Measurements from ENCODE around the gene NEAT1. TPM values are rescaled to one million over a fixed set of nuclear protein-coding genes. Genes with fewer than 3 reads are reported as not detected.
"Not testable (repeated sequence)": the region's sequence is repeated elsewhere in the genome, so short reads cannot be mapped to it uniquely, and the experiment has no call there.

Gene NEAT1
- total RNA-seq, 2 donors from 2014 or later: 823 to 2,912 TPM

GRCh38 chr11:65438257-65439151 is 15.9 kb downstream of the NEAT1 start:
- peaks cover 50% of the 10 kb centered on the region for H3K4me1 Mint-ChIP-seq
- H3K27me3 Mint-ChIP-seq: no peaks in the 10 kb centered on the region
- peaks cover 100% of the 10 kb centered on the region for H3K36me3 Mint-ChIP-seq (ENCODE audit: low read depth)
- no peak for ATAC-seq (replicated peaks)
- H3K4me3 Mint-ChIP-seq: peak overlapping the region; percentile 99
- no peaks in the 10 kb centered on the region for H3K9me3 Mint-ChIP-seq
- H3K27ac Mint-ChIP-seq: peak overlapping the region; percentile 88

DNA sequence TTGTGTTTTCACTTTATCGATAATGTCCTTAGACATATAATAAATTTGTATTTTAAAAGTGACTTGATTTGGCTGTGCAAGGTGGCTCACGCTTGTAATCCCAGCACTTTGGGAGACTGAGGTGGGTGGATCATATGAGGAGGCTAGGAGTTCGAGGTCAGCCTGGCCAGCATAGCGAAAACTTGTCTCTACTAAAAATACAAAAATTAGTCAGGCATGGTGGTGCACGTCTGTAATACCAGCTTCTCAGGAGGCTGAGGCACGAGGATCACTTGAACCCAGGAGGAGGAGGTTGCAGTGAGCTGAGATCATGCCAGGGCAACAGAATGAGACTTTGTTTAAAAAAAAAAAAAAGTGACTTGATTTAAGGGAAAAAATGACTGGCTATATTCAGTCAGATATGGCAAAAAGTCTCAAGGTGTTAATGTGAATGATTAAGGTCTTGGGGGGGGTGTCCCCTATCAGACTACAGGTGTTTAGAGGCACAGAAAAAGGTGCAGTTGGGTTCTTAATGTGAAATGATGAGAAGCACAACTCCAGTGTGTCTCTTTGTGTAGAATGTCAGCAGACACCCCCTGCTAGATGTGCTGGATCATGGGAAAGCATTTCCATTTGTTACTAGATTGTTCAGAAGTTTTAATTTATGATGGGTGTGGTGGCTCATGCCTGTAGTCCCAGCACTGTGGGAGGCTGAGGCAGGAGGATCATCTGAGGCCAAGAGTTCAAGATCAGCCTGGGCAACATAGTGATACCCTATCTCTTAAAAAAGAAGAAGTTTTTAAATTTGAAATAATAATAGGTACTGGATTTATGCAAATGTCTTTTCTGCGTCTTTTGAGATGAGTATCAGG is 17.0 kb downstream of the NEAT1 start:
- no peaks in the 10 kb centered on the region for H3K27me3 Mint-ChIP-seq
- H3K4me3 Mint-ChIP-seq: peak overlapping the region; percentile 99
- peak; percentile 37 for ATAC-seq (replicated peaks)
- H3K9me3 Mint-ChIP-seq: no peaks in the 10 kb centered on the region
- peak overlapping the region; percentile 88 for H3K27ac Mint-ChIP-seq
- H3K4me1 Mint-ChIP-seq: peaks cover 55% of the 10 kb centered on the region
- H3K36me3 Mint-ChIP-seq (ENCODE audit: low read depth): peaks cover 99% of the 10 kb centered on the region

DNA sequence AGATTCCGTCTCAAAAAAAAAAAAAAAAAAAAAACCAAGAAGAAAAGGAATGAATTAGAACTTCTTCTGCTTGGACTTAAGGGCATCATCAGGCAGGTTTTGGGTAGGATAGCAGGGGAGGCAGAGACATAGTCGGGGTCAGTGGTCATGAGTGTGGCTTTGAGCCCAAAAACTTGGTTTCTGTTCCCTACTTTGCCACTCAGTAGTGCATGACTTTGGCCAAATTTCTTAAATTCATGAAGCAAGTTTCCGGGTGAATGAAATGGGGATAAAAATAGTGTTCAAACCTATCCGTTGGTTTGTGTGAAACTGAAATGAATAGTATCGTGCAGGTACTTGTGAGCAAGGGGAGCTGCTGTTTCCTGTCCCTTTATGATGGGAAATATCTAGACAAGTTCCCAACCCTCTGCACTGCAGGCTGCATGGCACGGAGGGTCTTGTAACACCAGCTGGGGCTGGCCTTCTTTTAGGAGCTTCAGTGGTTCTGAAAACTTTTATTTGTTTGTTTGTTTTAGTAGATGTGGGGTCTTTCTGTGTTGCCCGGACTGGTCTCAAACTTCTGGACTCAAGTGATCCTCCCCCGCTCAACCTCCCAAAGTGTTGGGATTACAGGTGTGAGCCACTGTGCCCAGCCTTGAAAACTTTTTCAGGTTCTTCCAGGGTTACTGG is 18.4 kb downstream of the NEAT1 start:
- Mint-ChIP-seq H3K36me3 (ENCODE audit: low read depth) (peaks cover 94% of the 10 kb centered on the region), H3K27me3 (no peaks in the 10 kb centered on the region), H3K4me3 (peak overlapping the region; percentile 99), H3K27ac (peak overlapping the region; percentile 88), H3K4me1 (peaks cover 46% of the 10 kb centered on the region), H3K9me3 (no peaks in the 10 kb centered on the region)
- ATAC-seq (replicated peaks): peak; percentile 3

GRCh38 chr11:65442842-65443331 is 20.3 kb downstream of the NEAT1 start:
- H3K27me3 Mint-ChIP-seq: no peaks in the 10 kb centered on the region
- ATAC-seq (replicated peaks): no peak
- peak overlapping the region; percentile 91 for H3K27ac Mint-ChIP-seq
- H3K4me1 Mint-ChIP-seq: peaks cover 31% of the 10 kb centered on the region
- H3K9me3 Mint-ChIP-seq: no peaks in the 10 kb centered on the region
- H3K36me3 Mint-ChIP-seq (ENCODE audit: low read depth): peaks cover 88% of the 10 kb centered on the region
- peak overlapping the region; percentile 38 for H3K4me3 Mint-ChIP-seq

GRCh38 chr11:65444314-65445051 is 21.9 kb downstream of the NEAT1 start:
- Mint-ChIP-seq H3K27me3 (no peaks in the 10 kb centered on the region), H3K36me3 (ENCODE audit: low read depth) (peaks cover 72% of the 10 kb centered on the region), H3K27ac (peak overlapping the region; percentile 91), H3K4me1 (peaks cover 25% of the 10 kb centered on the region), H3K9me3 (no peaks in the 10 kb centered on the region), H3K4me3 (peak overlapping the region; percentile 0)
- ATAC-seq (replicated peaks): peak; percentile 2

- peak overlapping the region; percentile 91 for H3K27ac Mint-ChIP-seq
- peak overlapping the region; percentile 0 for H3K4me3 Mint-ChIP-seq
- peaks cover 65% of the 10 kb centered on the region for H3K36me3 Mint-ChIP-seq (ENCODE audit: low read depth)
- no peaks in the 10 kb centered on the region for H3K27me3 Mint-ChIP-seq
- H3K9me3 Mint-ChIP-seq: no peaks in the 10 kb centered on the region
- peaks cover 21% of the 10 kb centered on the region for H3K4me1 Mint-ChIP-seq
- peak; percentile 8 for ATAC-seq (replicated peaks)
Measured at GRCh38 chr11:65445101-65445603, 22.6 kb downstream of the NEAT1 start.

DNA sequence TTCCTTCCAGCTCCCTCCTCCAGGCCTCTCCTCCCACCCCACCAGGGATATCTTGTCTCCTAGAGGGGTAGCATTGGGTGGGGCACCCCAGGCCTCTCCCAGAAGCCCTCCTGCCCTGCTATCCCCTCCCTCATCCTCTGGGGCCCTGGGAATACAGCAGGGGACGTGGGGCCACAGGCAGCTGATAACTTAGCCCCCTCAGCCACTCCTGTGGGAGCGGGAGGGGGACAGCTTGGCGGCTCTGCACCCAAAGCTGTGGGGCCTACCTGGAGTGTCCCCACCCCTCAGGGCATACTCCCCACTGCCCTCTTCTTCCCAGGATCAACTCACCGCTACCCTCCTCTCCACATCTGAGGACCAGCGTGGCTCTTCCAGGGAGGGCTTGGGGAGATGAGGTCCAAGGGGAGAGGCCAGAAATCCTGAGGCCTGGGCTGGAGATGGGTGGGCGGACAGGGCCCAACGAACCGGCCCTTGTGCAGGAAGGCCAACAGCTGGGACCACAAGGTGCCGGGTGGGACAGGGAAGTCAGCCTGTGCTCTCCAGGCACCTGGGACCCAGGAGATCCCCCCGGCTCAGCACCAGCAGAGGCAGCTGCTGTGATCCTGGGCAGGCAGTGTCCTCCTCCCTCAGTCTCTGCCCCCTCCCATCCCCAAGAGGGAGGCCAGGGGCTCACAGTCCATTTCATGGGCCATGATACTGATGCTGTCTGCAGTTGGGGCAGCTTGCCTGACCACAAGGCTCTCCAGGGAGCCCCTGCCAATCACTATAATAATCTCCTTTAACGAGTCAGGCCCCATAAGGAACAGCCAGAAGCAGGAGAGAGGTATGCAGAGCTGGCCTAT is 23.2 kb downstream of the NEAT1 start:
- Mint-ChIP-seq H3K27ac (peak overlapping the region; percentile 92), H3K9me3 (no peaks in the 10 kb centered on the region), H3K36me3 (ENCODE audit: low read depth) (peaks cover 59% of the 10 kb centered on the region), H3K4me1 (peaks cover 18% of the 10 kb centered on the region), H3K27me3 (no peaks in the 10 kb centered on the region), H3K4me3 (peak overlapping the region; percentile 42)
- peak; percentile 18 for ATAC-seq (replicated peaks)

GRCh38 chr11:65446446-65447277 is 24.1 kb downstream of the NEAT1 start:
- Mint-ChIP-seq H3K36me3 (ENCODE audit: low read depth) (peaks cover 50% of the 10 kb centered on the region), H3K4me3 (peak overlapping the region; percentile 42), H3K9me3 (no peaks in the 10 kb centered on the region), H3K27ac (peak overlapping the region; percentile 92), H3K27me3 (no peaks in the 10 kb centered on the region), H3K4me1 (peaks cover 15% of the 10 kb centered on the region)
- peak; percentile 18 for ATAC-seq (replicated peaks)

DNA sequence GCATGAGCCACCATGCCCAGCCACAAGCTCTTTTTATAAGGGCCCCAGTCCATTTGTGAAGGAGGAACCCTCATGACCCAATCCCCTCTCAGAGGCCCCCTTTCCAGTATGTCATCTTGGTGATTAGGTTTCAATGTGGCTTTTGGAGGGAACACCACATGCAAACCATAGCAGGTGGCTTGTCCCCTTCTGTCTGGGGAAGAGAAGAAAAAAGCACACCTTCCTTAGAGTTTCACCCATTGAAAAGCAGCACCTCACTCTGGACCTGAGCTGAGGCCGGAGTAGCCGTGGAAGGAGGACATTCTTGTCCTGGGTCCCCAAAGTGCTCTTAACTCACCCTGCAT is 25.4 kb downstream of the NEAT1 start:
- Mint-ChIP-seq H3K4me1 (peaks cover 18% of the 10 kb centered on the region), H3K36me3 (ENCODE audit: low read depth) (peaks cover 36% of the 10 kb centered on the region), H3K27ac (peak overlapping the region; percentile 92), H3K9me3 (no peaks in the 10 kb centered on the region), H3K27me3 (no peaks in the 10 kb centered on the region), H3K4me3 (no peak overlapping the region)
- no peak for ATAC-seq (replicated peaks)

DNA sequence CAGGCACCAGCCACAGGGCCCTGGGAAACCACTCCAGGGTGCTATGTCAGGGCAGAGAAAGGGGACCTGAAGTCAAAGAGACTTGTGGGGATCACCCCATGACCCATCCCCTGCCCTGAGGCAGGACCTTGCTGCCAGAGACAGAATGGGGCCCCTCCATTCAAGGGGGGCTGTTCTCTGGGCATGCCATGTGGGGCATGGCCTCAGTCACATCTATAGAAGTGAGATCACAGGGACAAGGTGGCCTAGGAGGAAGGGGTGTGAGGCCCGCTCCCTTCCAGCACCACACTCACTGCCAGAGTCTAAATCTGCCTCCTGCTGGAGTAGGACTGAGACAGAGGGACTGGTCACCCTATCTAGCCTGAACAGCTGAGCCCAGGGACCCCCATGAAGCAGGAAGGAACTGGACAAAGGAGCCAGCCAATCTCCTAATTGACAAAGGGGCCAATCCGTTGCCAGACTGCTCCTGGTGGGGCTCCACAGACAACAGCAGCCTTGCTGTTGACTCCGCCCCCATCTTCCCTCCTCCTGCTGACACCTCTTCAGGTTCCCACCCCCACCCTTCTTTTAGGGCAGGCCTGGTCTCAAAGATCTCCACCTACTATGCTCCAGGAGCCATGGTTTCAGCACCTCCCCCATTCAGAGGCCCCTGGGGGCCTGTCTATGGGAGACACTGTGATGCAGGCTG is 26.0 kb downstream of the NEAT1 start:
- ATAC-seq (replicated peaks): peak; percentile 10
- Mint-ChIP-seq H3K36me3 (ENCODE audit: low read depth) (peaks cover 31% of the 10 kb centered on the region), H3K4me3 (no peak overlapping the region), H3K27ac (peak overlapping the region; percentile 92), H3K27me3 (no peaks in the 10 kb centered on the region), H3K4me1 (peaks cover 14% of the 10 kb centered on the region), H3K9me3 (no peaks in the 10 kb centered on the region)

- not testable (repeated sequence) for ATAC-seq (replicated peaks); H3K9me3 Mint-ChIP-seq; H3K27ac Mint-ChIP-seq; H3K27me3 Mint-ChIP-seq; H3K4me3 Mint-ChIP-seq
- Mint-ChIP-seq H3K4me1 (peaks cover 18% of the 10 kb centered on the region), H3K36me3 (ENCODE audit: low read depth) (peaks cover 27% of the 10 kb centered on the region)
Measured at GRCh38 chr11:65451301-65451700, 28.7 kb downstream of the NEAT1 start.

- Mint-ChIP-seq H3K36me3 (ENCODE audit: low read depth) (peaks cover 24% of the 10 kb centered on the region), H3K27ac (peak overlapping the region; percentile 76), H3K4me1 (peaks cover 23% of the 10 kb centered on the region)
- not testable (repeated sequence) for H3K9me3 Mint-ChIP-seq; H3K27me3 Mint-ChIP-seq; H3K4me3 Mint-ChIP-seq; ATAC-seq (replicated peaks)
Measured at GRCh38 chr11:65452259-65452658, 29.7 kb downstream of the NEAT1 start.

All from activated T-helper 17 cell treated with anti-CD3 and anti-CD28 coated beads, Interleukin-2, amount 50 U/mL, for 72 hours (primary cell).